HG02588 (cell line): ENCODE measurements around the gene ARHGAP10.

Experiments used
- ATAC-seq: cut with Tn5 transposase; IDR thresholded peaks from one replicate; pipeline ENCODE4 v1.9.1; 2021; ENCODE audit warnings: mild to moderate bottlenecking, moderate library complexity; ENCODE audit not compliant: unreplicated experiment

The ARHGAP10 gene, protein sequence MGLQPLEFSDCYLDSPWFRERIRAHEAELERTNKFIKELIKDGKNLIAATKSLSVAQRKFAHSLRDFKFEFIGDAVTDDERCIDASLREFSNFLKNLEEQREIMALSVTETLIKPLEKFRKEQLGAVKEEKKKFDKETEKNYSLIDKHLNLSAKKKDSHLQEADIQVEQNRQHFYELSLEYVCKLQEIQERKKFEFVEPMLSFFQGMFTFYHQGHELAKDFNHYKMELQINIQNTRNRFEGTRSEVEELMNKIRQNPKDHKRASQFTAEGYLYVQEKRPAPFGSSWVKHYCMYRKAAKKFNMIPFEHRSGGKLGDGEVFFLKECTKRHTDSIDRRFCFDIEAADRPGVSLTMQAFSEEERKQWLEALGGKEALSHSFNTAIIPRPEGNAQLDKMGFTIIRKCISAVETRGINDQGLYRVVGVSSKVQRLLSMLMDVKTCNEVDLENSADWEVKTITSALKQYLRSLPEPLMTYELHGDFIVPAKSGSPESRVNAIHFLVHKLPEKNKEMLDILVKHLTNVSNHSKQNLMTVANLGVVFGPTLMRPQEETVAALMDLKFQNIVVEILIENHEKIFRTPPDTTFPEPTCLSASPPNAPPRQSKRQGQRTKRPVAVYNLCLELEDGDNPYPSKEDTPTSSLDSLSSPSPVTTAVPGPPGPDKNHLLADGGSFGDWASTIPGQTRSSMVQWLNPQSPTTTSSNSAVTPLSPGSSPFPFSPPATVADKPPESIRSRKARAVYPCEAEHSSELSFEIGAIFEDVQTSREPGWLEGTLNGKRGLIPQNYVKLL

DNA sequence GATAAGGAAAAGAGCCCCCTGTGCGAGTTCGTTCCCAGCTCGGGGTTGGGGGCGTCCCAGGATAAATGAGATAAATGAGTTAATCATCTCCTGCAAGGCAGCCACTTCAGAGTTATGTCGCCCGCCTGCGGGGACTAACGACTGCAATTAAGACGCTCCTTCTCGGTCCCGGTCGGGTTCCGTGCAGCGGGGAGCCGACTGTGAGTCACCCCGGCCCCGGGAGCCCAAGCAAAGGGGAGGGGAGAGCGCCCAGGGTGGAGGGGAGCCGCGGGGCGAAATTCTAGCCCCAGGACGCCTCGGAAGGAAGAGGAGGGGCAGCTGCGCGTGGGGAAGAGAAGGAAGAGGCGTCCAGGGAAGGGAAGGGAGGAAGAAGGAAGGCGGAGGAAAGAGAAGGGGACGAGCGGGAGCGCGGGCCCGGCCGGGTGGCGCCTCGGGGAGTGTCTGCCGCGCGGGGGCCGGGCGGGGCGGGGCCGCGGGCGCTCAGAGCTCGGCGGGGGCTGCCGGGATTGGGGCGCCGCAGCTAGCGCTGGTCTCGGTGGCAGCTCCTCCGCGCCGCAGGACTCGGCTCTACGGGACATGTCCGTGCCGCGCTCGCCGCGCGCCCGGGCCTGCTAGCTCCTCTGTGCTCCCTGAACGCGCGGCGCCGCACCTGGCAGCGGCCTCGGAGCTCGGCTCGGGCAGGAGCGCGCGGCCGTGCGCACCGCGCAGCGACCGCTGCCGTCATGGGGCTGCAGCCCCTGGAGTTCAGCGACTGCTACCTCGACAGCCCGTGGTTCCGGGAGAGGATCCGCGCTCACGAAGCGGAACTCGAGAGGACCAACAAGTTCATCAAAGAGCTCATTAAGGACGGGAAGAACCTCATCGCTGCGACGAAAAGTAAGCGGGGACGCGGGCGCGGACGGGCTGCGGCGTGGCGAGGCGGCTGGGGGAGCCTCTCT, at the start of gene ARHGAP10:
TSS of gene ARHGAP10 (plus strand) at position 509 of the 938 bp plus-strand sequence. CDS start at position 723, 214 bp downstream.
- peak; percentile 72 for ATAC-seq

DNA sequence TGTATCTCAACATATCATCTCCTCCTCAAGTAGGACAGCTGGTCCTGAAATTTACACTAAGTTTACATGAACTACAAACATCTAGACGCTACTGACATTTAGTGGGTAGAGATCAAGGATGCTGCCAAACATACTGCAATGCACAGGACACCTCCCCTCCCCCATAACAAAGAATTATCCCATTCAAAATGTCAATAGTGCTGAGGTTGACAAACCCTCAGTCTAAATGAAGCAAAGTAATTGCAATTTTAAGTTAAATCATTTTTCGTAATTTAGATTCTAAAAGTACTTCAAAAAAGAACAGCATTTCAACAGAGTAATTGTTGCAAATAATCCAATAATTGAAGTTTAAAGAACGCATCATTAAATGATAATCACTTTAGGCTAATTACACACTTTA, 49.1 kb upstream of the ARHGAP10 start:
- ATAC-seq: no peak

DNA sequence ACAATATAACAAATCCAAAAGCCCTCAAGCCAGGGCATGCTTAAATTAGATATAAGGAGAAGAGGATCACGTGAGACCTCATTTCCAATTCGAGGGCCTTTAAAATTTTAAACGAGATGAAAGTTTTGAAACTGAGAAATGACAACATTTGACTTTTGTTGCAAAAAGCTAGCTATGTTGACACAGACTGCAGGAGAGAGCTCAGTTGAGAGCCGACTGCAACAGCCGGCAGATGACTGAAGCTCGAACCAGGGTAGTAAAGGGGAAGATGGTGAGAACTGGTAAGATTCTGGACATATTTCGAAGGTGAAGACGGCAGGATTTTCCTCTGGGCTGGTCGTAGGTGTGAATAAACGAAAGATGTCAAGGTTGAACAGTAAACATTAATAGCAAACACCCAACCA, 48.7 kb upstream of the ARHGAP10 start:
- ATAC-seq: no peak

DNA sequence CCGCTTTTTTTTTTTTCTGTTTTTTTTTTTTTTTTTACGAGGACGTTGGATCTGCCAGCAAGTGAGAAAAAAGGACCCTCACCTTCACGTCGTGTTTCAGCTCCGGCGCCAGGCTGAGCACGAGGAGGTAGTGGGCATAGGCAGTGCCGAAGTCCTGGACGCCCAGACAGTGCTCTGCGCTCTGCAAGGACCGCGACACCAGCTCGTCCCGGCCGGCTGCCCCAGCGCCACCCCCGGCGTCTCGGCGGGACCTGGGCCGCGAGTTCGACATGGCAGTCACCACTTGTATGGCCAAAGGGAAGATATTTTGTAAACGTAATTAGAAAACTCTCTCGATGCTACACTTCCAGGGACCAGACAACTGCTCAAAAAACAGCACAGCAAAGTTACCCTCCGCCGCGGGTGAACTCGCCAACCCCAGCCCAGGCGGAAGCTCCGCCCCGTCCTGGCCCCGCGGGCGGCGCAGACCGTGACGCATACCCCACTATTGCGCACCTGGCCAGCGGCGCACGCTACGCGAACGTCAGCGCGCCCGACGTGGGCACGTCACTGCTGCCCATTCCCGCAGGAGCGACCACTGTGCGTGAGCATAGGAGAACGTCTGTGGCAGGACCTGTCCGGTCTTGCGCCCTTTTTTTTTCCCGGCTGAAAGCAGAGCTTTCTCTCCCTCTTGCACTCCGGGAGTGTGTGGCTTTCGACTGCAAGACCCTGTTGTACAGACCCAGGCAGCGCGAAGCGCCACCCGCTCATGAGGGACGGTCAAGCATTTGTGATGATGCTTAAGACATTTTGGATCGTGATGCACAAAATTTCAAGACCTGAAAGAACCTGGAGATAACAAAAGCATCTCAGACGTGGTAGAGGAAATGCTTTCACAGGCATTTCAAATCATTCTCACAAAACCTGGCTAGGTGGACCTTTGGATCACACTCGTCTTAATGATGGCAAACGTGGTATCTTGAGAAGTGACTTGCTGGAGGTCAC, 47.9 kb upstream of the ARHGAP10 start, which contains the start of gene PRMT9:
TSS of gene PRMT9 (minus strand) at position 447 of the 984 bp plus-strand sequence. CDS start at position 271, 176 bp downstream.
- ATAC-seq: peak; percentile 99

DNA sequence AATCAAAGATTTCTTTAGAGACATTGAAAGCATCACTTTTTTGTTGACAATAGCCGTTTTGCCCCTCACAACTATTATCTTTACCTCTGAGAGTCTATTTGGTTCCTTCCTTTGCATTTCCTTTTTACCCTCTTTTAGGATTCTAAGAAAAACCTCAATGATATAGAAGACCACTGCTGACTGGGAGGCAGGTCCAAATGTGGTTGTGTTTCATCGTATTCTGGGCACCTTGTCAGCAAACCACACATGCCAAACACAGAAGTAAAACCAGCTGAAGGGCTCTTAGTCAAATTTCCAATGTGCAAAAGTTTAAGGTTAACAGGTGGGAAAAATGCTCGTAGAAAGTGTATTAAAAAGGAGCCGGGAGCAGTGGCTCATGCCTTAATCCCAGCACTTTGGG, 42.8 kb upstream of the ARHGAP10 start:
- ATAC-seq: no peak

DNA sequence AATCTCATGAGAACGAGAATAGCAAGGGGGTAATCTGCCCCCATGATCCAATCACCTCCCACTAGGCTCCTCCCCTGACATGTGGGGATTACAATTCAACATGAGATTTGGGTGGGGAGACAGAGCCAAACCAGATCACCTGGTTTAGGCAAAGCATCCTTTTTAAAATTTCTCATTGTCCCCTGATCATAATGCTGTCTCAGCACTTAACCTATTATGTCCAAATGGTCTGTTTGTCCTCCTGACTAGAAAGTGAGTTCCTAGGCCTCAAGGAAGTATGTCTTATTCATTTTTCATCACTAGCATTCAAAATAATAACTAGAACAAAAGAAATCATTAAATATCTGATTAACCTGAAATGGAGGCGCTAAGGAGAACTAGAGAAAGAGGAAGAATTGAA, 40.1 kb upstream of the ARHGAP10 start:
- no peak for ATAC-seq

DNA sequence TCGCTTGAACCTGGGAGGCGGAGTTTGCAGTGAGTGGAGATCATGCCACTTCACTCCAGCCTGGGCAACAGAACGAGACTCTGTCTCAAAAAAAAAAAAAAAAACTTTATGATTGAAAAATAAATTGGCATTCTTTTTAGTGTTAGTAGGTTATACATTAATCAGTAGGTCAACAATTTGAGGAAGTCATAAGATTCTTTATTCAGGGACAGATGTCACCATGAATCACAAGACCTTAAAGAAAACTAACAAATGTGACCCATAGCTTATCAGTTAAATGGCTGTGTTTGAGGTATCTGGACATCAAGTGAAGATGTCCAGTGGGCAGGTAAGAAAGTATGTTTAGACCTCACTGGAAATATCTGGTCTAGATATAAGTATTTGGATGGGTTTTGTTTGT, 38.7 kb upstream of the ARHGAP10 start:
- ATAC-seq: no peak

DNA sequence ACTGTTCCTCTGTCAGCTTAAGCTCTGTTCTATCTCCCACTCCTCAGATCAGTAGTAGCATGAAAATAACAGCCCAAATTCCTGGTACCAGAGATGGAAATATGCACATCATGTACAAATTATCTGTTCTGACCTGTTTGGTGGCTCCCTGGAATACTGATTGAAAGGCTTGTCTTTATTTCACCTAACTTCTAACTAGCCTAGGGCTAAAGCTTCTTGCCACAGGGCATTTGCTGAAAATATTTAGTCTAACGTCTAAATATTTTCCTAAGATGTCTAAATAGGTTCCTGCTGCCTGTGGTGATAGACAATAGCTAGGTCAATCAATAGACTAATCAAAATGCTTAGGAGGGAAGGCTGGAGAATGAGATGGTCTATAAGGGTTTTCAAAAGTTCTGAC, 35.0 kb upstream of the ARHGAP10 start:
- ATAC-seq: no peak

DNA sequence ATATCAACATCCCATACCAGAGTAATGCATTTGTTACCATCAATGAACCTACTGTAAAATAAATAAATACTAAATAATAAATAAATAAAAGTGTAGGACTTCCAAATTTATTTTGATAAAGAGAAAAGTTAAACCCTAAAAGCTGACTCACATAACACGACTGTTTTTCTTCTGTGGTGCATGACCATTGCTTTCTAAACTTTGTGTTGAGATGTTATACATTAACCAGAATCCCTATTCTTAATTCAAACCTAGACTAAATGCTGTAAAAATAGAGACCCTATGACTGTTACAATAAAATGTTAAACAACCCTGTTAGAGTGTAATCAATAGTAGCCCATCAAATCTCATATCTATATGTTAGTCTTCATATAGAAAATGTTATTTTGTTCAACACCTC, 27.0 kb upstream of the ARHGAP10 start:
- ATAC-seq: no peak

DNA sequence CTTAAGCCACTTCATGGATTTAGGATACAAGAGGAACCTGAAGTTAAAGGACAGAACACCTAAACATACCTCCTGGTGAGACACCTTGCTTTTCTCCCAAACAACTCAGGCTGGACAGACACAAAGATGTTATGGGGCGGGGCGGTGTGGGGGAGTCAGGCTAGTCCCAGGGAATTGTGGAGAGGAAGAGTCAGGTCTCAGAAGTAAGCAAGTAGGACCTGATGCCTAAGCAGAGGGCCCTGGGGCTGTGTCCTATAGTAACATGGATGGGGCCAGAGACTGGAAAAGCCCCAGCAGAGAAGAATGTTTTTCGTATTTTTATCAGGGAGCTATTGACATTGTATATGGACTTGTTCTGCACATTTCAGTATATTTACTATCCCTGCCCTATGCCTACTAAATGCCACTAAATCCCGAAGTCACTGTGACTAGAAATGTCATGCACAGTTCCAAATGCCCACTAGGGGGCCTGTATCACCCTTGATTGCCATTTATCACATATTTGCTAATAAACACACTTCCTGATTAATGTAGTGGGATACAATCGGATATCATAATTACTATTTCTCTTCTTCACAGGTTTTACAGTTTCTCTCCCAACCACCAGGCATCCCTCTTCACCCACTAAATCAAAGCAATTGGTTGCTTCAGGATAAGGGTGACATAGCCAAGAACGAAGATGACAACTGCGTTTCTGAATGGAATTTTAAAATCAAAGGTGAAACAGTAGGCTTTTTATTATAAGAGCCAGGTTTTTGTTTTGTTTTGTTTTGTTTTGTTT, 23.8 kb upstream of the ARHGAP10 start:
- no peak for ATAC-seq

DNA sequence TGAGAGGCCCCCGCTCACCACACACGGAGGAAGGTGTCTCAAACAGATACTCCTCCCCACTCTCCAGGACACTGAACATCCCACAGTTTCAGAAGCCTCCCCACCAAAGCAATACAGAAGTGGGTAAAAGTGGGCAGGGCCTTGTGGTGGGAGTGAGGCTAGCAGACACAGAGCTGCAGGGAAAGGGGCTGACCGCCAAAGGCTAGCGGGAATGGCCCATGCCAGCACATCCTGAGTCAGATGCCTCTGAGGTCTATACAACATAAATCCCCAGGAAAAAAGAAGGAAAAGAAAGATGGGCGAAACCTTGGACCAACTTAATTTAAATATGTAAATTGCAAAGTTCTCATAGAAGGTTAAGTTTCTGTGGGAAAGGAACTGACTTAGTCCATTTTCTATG, 21.9 kb upstream of the ARHGAP10 start:
- ATAC-seq: no peak

DNA sequence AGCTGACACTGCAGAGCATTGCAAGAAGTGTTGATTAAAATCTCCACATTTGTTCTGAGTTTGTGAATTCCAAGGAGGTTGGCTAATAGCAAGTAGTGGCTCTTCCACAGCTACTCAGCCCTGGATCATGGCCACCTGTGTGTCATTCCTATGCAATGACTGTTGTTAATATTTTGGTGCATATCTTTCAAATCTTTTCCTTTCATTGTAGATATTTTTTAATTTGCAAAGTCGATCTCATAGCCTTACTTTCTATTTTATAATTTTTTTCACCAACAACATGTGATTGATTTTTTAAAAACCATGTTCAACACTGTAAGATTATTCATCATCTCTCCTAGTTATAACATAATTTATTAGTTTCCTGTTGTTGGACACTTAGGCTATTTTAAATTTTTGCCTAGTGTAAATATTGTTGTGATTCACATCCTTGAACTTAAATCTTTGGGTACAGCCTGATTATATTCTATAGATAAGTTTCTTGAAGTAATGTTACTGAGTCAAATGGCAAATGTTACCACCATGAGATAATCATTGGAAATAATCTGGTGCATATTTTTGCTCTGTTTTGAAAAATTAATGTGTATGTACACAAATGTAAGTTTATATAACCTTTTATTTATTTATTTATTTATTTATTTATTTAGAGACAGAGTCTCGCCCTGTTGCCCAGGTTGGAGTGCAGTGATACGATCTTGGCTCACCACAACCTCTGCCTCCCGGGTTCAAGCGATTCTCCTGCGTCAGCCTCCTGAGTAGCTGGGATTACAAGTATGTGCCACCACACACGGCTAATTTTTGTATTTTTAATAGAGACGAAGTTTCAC, 17.1 kb upstream of the ARHGAP10 start:
- no peak for ATAC-seq

DNA sequence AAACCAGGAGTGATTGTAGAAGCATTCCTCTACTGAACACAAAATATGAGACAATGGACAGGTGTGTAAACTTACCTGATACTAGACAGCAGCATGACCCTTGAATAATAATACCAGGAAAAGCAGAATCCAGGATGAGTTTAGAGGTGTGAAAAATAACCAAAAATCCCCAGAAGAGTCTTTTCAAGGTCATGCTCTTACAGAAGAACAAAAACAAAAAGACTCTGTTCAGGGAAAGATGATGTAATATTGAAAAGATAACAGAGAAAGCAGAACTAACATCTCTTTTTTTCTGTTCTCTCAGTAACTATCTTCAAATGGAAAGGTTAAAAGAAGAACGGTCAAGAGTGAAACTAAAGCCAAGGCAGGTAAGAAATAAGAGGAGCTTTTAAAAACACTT, 14.0 kb upstream of the ARHGAP10 start:
- ATAC-seq: peak; percentile 90

DNA sequence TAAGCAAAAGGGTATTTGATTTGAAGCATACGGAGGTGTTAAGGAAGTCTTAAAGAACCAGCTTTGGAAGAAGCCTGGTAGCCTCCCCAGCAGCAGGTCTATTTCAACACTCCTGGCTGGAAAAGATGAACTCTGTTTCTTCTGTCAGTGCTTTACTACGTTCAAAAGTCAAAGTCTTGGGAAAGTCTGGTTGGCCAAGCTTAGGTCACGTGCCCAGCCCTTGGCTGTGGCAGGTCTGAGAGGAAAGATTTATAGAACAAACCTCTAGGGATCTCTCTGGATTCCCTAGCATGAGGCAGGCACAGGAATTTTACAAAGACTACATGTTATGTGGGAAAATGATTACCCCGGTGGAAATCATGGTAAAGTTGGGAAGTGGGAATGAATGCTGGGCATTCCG, 8.6 kb upstream of the ARHGAP10 start:
- ATAC-seq: no peak

DNA sequence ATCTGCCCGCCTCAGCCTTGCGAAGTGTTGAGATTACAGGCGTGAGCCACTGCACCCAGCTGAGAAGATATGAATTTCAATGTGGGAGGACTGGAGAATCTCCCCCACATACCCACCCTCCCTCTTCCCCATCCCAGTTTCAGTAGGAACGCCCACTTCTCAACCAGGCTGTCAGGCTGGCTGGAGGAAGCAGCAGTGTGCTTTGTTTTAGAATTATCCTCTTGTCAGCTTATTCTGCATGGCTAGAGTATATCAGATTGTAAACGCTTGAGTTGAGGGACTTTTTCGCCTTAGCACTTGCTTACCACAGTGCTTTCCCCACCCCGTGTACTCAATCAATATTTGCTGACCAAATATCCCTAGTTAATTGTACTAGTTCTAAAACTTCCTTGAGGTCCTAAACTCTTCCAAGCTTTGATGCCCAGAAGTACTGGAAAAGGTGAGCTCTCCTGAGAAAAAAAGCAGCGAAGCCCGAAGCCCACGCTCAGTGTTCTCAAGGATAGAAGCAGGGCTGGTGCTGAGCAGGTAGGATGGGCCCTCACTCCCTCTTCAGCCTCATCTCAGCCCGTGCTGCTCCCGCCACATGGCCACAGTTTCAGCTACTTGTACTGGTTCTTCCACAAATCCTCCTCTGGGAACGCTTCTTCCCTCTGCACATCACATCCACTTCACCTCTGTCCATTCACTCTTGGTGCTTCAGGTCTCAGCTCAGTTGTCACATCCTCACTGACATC, 7.3 kb upstream of the ARHGAP10 start:
- ATAC-seq: no peak

DNA sequence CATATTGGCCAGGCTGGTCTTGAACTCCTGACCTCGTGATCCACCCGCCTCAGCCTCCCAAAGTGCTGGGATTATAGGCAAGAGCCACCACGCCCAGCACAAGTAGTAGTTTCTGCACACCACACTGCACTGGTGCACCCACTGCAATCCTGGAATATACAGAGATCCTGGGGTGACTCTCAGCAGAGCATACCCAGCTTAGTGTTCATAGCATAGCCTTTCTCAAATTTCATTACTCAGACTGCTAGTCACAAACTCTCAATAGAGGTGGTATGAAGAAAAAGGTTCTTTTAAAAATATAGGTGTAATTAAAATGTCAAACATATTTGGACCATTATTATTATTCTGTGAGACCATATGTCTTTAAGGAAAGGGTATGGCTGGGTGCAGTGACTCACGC, 6.2 kb upstream of the ARHGAP10 start:
- ATAC-seq: no peak

DNA sequence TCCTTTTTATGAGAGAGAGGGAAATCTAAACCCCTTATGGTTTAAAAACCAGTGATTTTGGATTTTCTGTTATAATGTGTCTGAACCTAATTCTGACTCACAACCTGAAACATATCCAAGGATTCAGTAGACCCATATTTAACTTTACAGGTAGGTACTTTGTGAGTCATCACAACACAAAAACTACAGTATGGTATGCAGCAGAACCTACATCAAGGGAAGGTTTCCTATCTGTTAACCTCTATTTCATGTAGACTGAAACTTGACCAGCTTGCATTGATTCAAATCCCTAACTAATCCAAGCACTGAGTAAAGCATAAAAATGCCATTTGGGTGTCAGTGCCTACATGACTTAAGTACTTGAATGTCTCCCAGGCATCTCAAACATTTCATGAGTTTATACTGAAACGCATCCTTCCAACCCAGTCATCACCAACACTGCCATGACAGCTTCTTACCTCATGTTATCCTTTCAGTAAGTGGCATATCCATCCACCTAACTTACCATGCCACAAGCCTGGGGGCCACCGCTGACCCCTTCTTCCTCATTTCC, 4.3 kb upstream of the ARHGAP10 start:
- no peak for ATAC-seq
